ENCODE results near the gene LTBP1.

- TF ChIP-seq CTCF (IDR thresholded peaks at IDR 0.05) (no peak), EZH2 (IDR thresholded peaks at IDR 0.05; ENCODE audit: borderline replicate concordance, insufficient read depth, low read depth, low read length, poor library complexity, severe bottlenecking) (no peak)
Measured at GRCh38 chr2:33094303-33094702, 147.6 kb downstream of the LTBP1 start.
